ENCODE results near the gene FBXL4. TPM values are rescaled to one million over a fixed set of nuclear protein-coding genes. Genes with fewer than 3 reads are reported as not detected.

Gene FBXL4
- total RNA-seq, 1 donor from 2014 or later: 30.9 TPM

- peak overlapping the region; percentile 91 for H3K4me3 Mint-ChIP-seq (ENCODE audit: unreplicated experiment)
- H3K27ac Mint-ChIP-seq (ENCODE audit: unreplicated experiment): no peak overlapping the region
- peaks cover 20% of the 10 kb centered on the region for H3K4me1 Mint-ChIP-seq (ENCODE audit: low read depth, unreplicated experiment)
- DNase-seq: peak; percentile 38
- peaks cover 3% of the 10 kb centered on the region for H3K9me3 Mint-ChIP-seq (ENCODE audit: unreplicated experiment)
- H3K27me3 Mint-ChIP-seq (ENCODE audit: unreplicated experiment): peaks cover 8% of the 10 kb centered on the region
- H3K36me3 Mint-ChIP-seq (ENCODE audit: unreplicated experiment): no peaks in the 10 kb centered on the region
- TF ChIP-seq, protein P1, sequence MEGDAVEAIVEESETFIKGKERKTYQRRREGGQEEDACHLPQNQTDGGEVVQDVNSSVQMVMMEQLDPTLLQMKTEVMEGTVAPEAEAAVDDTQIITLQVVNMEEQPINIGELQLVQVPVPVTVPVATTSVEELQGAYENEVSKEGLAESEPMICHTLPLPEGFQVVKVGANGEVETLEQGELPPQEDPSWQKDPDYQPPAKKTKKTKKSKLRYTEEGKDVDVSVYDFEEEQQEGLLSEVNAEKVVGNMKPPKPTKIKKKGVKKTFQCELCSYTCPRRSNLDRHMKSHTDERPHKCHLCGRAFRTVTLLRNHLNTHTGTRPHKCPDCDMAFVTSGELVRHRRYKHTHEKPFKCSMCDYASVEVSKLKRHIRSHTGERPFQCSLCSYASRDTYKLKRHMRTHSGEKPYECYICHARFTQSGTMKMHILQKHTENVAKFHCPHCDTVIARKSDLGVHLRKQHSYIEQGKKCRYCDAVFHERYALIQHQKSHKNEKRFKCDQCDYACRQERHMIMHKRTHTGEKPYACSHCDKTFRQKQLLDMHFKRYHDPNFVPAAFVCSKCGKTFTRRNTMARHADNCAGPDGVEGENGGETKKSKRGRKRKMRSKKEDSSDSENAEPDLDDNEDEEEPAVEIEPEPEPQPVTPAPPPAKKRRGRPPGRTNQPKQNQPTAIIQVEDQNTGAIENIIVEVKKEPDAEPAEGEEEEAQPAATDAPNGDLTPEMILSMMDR (IDR thresholded peaks at IDR 0.05; ENCODE audit: partially characterized antibody, unreplicated experiment): no peak
Observed at GRCh38 chr6:98823428-98824161, 124.2 kb downstream of the FBXL4 start.

DNA sequence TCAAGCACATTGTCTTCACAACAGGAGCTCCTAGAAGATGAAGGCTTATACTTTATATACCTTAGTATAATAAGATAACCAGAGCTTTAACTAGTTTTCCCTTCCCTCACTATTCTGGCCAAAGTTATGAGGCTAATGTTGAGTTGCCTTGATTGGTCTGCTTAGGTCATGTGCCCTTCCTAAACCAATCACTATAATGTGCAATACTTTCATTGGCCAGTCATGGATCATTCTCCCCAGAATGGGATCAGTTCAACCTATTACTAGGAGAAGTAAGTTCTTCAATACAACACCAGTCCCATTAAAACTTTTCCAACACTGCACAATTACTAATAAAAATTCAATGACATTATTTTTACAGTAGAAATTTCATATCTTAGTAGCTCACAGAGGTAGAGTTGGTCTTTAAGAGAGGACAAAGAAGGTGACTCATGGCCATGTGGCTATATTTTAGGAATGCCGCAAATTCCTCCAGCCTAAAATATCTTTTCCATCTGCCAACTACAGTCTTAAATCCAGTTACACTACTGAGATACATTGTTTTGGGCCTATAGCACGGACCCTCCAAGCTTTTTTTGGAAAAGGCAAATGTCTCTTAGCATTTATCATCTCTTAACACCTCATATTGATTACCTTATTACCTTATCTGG, 125.9 kb downstream of the FBXL4 start:
- Mint-ChIP-seq H3K36me3 (ENCODE audit: unreplicated experiment) (no peaks in the 10 kb centered on the region), H3K27ac (ENCODE audit: unreplicated experiment) (no peak overlapping the region), H3K4me1 (ENCODE audit: low read depth, unreplicated experiment) (peaks cover 11% of the 10 kb centered on the region), H3K4me3 (ENCODE audit: unreplicated experiment) (no peak overlapping the region), H3K9me3 (ENCODE audit: unreplicated experiment) (peaks cover 2% of the 10 kb centered on the region), H3K27me3 (ENCODE audit: unreplicated experiment) (peaks cover 5% of the 10 kb centered on the region)
- TF ChIP-seq, protein P1 (IDR thresholded peaks at IDR 0.05; ENCODE audit: partially characterized antibody, unreplicated experiment): no peak
- no peak for DNase-seq

Other genes starting within 250 kb of the FBXL4 start
- 71.0 TPM for gene POU3F2, start 113.4 kb downstream of the FBXL4 start, total RNA-seq (ENCODE audit: unreplicated experiment)